VCaP (cell line): ENCODE data around the gene MYO1D.

Source experiments
- H3K27ac ChIP-seq: fragments of 450-650 bp; 2 replicates; pipeline ENCODE4 v1.5.1; 2017
- CTCF ChIP-seq: fragments of 450-650 bp; conservative IDR thresholded peaks from 2 replicates; pipeline ENCODE4 v1.5.1; 2017; ENCODE audit warnings: mild to moderate bottlenecking, moderate library complexity

MYO1D gene

GRCh38 chr17:32445497-32445896, 431.4 kb downstream of the MYO1D start:
- no peak for TF ChIP-seq CTCF
- peak overlapping the region; percentile 96 for H3K27ac ChIP-seq

- TF ChIP-seq CTCF, result no peak
These were observed 431.9 kb downstream of the MYO1D start for GRCh38 chr17:32445074-32445415.

GRCh38 chr17:32444301-32445073, 432.4 kb downstream of the MYO1D start, which contains the start of gene PSMD11:
TSS of gene PSMD11 (plus strand) at chr17:32444510. CDS start at chr17:32444524, 14 bp downstream.
- peak; percentile 100 for TF ChIP-seq CTCF

More at GRCh38 chr17:32445074-32445415, 431.9 kb downstream of the MYO1D start:
- H3K27ac ChIP-seq, result peak overlapping the region; percentile 96

GRCh38 chr17:32443827-32444300, 433.1 kb downstream of the MYO1D start:
- TF ChIP-seq CTCF, result no peak
- H3K27ac ChIP-seq, result peak overlapping the region; percentile 96

More at GRCh38 chr17:32444301-32445073, 432.4 kb downstream of the MYO1D start, which contains the start of gene PSMD11:
- H3K27ac ChIP-seq, result peak within 1 kb of the TSS; percentile 96
